NCI-H460 (cell line): ENCODE data around the gene RCC2. TPM values are rescaled to one million over a fixed set of nuclear protein-coding genes. Genes with fewer than 3 reads are reported as not detected.
"Not testable (repeated sequence)": the region's sequence is repeated elsewhere in the genome, so short reads cannot be mapped to it uniquely, and the experiment has no call there.

ENCODE experiments used
- DNase-seq: peaks from one replicate; pipeline ENCODE4 v3.0.0-alpha.2; 2016; ENCODE audit warnings: low read depth; ENCODE audit errors: extremely low read depth
- polyA plus RNA-seq: library from polyadenylated mRNA; depleted of rRNA; stranded (reverse); fragments of >200 nt; gene quantifications from 2 replicates; pipeline ENCODE4 v1.2.3, GENCODE V29; 2014; cell fraction: nucleus; rRNA removed
- total RNA-seq: library from RNA; depleted of rRNA; stranded (reverse); fragments of >200 nt; shearing (Covaris generic); gene quantifications from 2 replicates; pipeline ENCODE4 v1.2.3, GENCODE V29; 2014; rRNA removed

The RCC2 gene
- 72.6 and 75.0 TPM in 2 replicates for total RNA-seq
- 88.2 and 113 TPM in 2 replicates for polyA plus RNA-seq

DNA sequence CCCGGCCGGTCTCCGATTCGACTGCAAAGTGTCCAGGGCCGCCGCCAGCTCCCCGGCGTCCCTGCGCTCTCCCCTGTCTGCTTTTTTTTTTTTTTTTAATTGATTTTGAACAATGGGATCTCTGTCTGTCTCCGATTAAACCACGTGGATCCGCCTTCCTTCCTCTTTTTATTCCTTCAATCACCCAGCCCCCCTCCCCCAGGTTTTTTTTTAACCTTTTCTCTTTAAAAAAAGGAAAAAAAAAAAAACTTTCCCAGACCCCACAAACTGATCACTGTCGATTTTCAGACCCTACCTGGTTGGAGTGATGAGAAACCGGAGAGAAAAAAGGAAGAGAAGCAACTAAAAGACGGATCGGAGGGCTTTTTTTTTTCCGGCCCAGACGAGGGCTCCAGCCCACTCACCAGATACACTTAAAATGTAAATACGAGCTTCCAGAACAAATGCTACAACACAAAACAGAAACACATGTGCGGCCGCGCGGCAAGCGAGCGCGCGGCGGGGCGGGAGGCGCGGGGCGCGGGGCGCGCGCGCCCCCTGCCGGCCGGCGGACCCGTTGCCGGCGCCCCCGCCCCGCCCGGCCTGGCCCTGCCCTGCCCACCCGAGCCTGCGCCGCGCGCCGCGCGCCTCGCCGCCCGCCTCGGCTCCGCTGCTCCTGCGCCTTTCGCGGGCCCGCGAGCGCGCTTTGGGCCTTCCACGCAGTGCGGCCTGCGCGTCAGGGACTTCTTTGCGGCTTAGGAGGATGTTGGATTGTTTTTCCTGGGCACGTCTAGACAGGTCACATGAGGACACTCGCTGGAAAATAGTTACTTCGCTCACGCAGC, at the start of gene RCC2:
Gene RCC2, minus strand, starts transcription at position 428 of the 824 bp plus-strand sequence. CDS start 1,163 bp downstream, outside the sequence.
- DNase-seq = peak; percentile 46

DNA sequence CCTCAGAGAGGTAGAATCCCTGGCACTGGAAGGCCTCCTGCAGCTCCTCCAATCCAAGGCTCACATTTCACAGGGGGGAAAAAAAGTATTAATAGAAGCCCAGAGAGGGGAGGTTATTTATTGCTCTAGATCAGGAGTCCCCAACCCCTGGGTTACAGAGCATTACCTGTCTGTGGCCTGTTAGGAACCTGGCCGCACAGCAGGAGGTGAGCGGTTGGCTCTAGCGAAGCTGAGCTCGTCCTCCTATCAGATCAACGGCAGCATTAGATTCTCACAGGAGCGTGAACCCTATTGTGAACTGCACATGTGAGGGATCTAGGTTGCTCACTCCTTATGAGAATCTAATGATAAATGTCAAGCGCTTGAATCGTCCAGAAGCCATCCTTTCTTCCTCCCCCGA, 46.8 kb upstream of the RCC2 start:
- DNase-seq = no peak

- DNase-seq = no peak
These were observed 45.8 kb upstream of the RCC2 start for GRCh38 chr1:17485281-17485680.

DNA sequence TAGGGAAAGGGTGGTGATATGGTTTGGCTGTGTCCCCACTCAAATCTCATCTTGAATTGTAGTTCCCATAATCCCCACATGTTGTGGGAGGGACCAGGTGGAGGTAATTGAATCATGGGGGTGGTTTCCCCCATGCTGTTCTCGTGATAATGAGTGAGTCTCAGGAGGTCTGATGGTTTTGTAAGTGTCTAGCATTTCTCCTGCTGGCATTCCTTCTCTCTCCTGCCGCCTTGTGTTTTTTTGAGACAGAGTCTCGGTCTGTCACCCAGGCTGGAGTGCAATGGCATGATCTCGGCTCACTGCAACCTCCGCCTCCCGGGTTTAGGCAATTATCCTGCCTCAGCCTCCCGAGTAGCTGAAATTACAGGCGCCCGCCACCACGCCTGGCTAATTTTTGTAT, 42.5 kb upstream of the RCC2 start:
- not testable (repeated sequence) for DNase-seq

GRCh38 chr1:17480846-17481245, 41.4 kb upstream of the RCC2 start:
- DNase-seq = no peak

- DNase-seq = no peak
These were observed 36.3 kb upstream of the RCC2 start for GRCh38 chr1:17475752-17476151.

DNA sequence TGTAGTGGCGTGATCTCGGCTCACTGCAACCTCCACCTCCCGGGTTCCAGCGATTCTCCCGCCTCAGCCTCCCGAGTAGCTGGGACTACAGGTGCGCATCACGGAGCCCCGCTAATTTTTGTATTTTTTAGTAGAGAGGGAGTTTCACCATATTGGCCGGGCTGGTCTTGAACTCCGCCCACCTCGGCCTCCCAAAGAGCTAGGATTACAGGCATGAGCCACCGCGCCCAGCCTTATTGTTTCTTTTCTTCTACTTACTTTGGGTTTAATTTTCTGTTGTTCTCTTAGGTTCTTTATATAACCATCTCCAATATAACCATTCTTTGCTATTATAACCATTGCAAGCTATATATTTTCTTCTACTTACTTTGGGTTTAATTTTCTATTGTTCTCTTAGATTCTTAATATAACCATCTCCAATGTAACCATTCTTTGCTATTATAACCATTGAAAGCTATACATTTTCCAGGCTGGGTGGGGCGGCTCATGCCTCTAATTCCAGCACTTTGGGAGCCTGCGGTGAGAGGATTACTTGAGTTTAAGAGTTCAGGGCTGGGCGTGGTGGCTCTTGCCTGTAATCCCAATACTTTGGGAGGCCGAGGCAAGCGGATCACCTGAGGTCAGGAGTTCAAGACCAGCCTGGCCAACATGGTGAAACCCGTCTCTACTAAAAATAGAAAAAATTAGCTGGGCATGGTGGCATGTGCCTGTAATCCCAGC, 35.5 kb upstream of the RCC2 start:
- not testable (repeated sequence) for DNase-seq

DNA sequence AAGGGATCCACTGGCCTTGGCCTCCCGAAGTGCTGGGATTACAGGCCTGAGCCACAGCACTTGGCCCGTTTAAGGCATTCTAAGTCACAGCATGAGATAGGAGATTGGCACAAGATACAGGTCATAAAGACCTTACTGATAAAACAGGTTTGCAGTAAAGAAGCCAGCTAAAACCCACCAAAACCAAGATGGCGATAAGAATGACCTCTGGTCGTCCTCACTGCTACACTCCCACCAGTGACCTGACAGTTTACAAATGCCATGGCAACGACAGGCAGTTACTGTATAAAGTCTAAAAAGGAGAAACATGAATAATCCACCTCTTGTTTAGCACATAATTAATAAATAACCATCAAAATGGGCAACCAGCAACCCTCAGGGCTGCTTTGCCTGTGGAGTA, 33.3 kb upstream of the RCC2 start:
- DNase-seq = no peak

GRCh38 chr1:17471393-17471792, 31.9 kb upstream of the RCC2 start:
- DNase-seq = no peak

DNA sequence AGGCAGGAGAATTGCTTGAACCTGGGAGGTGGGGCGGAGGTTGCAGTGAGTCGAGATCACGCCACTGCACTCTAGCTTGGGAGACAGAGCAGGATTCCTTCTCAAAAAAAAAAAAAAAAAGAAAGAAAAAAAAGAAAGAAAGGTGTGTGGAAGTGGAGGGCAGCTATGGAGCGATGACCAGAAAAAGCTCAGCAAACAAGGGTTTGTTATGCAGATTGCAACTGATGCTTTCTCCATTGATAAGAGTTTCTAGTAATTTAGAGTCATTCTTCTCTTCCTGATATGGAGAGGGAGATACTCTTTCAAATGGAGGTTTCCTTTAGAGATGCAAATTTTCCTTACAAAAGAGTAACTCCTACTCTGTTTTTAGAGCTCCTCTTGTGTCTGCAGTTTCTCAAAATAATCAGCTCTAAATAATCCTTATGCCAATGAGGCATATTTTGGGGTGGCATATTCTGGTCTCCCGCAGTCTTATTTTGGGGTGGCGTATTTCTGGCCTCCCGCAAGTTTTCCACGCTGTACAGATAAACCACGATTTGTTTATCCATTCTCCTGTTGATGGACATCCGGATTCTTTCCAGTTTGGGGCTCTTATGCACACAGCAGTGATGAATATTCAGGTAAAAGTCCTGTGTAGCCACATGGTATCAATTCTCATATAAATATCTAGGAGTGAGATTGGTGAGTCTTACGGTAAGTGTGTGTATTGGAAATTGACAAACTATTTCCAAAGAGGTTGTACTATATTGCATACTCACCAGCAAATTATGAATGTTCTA, 30.7 kb upstream of the RCC2 start:
- no peak for DNase-seq

- not testable (repeated sequence) for DNase-seq
These were observed 29.1 kb upstream of the RCC2 start for GRCh38 chr1:17468357-17469265.

GRCh38 chr1:17466359-17466758, 26.9 kb upstream of the RCC2 start:
- no peak for DNase-seq

GRCh38 chr1:17465228-17465627, 25.8 kb upstream of the RCC2 start:
- no peak for DNase-seq

GRCh38 chr1:17463991-17464390, 24.5 kb upstream of the RCC2 start:
- no peak for DNase-seq

- DNase-seq = no peak
These were observed 23.2 kb upstream of the RCC2 start for GRCh38 chr1:17462669-17463068.

DNA sequence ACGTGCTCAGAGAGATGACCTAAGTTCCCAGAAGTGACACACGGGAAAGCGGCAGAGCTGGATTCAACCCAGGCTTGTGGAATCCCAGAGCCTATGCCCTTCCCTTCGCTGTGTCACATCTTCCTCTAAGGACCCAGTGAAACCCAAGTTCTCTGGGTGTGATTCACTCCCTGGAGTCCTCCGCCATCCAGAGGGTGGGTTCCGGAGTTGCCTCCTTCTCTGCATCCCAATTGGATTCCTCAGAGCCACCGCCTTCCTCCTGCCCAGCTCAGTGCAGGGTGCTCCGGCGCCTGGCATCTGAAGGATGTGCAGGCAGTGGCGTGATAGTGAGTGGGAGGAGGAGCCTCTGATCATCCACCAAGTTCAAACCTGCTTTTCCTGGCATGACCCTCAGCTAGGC, 20.7 kb upstream of the RCC2 start:
- DNase-seq = no peak

GRCh38 chr1:17458794-17459193, 19.3 kb upstream of the RCC2 start:
- no peak for DNase-seq

GRCh38 chr1:17452686-17453085, 13.2 kb upstream of the RCC2 start:
- no peak for DNase-seq

GRCh38 chr1:17452203-17452602, 12.7 kb upstream of the RCC2 start:
- DNase-seq = not testable (repeated sequence)

DNA sequence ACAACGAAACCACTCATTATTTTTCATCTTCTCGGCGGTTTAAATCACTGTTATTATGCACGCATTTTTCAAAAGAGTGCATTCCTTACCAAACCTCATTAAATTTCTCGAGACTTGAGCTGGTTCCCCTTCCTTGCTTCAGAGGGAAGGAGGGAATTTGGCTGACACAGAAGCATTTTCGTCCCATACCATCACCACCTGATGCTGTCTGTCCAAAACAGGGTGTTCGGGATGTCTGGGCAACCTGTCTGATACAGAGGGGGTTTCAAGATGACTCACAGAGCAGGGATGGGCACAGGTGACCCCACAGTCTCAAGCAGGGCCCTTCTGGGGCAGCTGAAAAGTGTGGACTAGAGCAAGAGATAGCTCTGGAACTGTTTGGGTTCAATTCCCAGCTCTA, 12.3 kb upstream of the RCC2 start:
- no peak for DNase-seq
